Hypothalamus (tissue), 51 donors: ENCODE results near the gene UBASH3B.

Source experiments
- DNase-seq, 51 donors: peaks; one replicate each; lab custom pipeline; 2025; lab: John Stamatoyannopoulos, UW

UBASH3B gene

DNA sequence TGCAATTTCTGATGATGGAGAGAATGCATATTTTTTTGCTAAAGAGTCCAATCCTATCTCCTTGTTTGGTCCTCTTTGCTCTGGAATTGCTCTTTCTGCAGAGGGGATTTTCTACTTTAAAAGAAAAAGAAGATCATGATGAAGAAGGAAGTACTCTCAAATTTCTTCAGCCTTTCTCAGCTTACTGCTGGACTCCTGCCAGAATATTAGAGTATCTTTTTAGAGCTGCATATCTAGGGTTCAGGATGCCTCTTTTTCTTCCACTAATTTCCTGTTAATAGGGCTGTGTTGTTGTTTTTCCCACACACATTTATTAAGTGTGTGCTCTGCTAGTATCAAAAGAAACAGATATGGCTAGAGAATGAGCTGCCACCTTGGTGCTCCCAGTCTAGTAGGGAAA lies 18.2 kb downstream of the UBASH3B start:
- no peak for DNase-seq

DNA sequence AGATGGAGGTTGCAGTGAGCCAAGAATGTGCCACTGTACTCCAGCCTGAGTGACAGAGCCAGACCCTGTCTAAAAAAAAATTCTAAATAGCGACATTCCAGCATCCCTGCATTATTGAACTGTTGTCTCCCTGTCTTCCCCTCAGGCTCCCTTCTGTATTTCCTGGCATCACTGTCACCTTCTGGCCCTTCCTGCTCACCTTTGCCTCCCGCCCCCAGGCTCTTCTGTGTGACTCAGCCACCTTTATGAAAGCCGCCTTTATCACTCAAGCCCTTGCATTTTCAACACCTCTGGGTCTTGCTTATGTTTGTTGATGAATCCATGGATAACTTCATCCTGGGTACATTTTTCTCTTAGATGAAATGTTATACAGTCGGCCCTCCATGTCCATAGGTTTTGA lies 21.1 kb downstream of the UBASH3B start:
- DNase-seq: no peak

DNA sequence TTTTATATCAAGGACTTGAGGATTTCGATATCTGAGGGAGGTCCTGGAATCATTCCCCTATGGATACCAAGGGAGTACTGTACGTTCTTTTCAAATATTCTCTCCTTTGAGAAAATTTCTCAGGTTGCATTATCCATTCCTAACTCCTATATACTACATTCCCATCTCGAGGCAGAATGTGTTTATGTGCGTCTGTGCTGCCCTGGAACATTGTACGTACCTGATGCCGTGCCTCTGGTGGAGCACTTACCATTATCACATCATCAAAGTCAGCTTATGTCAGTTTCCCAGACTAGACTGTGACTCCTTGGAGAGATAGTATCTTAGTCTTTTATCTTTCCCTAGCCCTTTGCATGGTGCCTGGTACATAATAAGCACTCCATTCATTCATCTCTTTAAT lies 21.7 kb downstream of the UBASH3B start:
- no peak for DNase-seq

DNA sequence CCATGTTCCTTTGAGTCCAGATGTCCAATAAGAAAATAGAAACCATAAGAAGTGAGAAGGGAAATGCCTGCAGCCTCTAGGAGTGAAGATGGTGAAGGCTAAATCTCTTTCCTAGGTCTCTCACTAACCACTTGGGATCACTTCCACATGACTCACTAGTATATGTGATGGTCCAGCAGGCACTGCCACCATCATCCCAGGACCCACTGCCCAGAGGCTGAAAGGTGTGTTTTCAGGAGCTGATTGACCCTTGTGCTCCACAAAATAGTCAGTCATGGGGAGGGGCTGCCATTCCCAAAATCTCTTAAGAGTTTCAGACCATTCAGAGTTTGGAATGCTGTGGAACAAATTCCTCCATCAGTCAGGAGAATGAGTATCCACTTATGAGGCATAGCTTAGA lies 22.9 kb downstream of the UBASH3B start:
- DNase-seq: no peak

DNA sequence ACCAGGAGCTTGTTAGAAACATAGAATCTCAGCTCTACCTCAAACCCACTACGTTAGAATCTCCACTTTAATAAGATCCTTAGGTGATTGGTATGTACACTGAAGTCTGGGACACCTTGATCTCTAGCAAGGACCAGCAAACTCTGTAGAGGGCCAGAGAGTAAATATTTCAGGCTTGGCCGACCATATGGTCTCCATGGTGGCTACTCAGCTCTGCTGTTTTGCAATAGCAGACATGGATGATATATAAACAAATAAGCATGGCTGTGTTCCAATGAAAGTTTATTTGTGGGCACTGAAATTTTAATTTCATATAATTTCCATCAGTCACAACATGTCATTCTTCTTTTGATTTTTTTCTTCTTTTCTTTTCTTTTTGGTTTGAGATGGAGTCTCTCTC lies 23.9 kb downstream of the UBASH3B start:
- DNase-seq: no peak

DNA sequence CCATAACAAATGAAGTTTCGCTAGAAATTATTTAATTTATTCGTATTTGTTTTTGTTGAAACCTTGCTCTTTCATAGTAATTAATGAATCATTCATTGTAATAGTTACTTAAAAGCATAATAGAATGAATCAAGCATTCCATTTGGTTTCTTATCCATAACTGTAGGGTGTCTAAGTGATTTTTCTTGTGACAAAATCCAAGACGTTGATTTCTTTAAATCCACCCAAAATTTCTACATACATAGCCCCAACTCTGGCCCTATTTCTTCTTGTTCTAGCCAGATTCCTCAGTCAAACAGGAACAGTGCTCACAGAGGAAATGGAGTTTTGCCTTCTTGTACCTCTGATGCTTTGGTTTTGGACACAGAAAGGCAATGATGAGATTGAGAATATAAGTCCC lies 25.5 kb downstream of the UBASH3B start:
- DNase-seq: no peak

DNA sequence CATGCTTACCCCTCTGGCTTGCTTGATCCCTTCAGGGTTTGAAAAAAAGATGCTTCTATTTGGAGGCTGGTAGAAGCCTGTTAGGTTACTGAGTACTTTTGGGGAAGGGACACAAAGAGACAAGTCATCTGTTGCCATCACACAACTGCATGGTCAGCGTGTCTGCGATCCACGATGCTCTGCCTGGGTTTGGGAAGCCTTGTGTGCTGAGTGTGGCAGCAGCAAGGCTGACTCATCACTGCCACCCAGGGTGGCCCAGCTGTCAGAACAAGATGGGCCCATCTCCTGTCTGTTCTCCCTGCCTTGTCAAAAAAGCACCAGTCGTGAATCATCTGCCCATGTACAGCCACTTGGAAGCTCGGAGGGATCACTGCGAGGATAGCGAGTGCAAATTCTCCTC lies 26.2 kb downstream of the UBASH3B start:
- peak in 2 of 51 donors; percentile 6 to 10 for DNase-seq

DNA sequence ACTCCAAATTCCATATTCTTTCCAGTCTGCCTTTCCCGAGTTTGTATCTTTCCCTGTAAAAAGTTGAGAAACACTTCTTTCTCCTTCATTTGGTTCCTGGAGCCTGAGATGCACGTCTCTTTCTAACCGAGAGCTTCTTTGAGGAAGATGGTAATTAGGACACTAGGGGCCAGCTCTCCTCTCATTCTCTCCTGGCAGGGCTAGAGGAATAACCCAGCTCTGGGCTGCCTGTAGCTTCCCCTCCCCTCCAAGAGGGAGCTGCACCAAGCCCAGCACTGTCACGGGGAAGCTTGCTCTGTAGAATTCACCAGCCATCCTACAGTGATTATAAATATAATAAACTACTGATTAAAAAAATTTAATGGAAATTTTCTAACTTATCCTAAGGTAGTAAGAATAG lies 26.9 kb downstream of the UBASH3B start:
- no peak for DNase-seq

DNA sequence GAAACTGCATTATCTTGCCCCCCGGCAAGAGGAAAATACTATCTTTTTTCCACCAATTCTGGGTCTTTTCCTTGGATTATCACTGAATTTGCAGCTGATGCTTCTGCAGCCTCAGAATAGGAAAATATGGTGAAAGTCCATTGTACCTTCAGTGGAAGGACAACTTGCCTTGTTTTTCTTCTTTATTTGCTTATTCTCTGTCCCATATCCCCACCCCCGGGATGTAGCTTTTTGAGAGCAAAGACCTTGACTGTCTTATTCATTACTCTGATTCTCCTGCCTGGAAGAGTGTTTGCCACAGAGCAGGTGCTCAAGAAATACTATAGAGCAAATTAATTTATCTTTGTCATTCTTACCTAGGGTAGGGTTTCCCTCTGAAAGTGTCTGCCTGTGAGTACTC lies 29.5 kb downstream of the UBASH3B start:
- no peak for DNase-seq

DNA sequence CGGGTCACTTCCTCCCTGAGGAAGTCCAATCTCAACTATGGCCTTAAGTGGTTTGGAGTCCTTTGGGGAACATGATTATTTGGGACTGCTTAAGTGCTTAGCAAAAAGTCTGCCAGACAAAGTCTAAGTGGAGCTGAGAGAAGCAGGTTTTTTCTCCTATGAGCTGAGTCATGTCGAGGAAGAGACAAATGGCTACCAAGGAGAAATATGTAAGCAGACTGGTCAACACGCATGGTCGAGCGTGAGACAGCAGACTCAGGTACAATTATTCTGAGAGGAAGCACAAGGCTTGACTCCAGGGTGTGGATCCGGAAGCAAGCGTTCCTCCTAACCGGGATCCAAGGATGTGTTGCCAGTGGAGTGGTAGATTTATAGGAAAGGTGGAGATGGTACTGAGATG lies 30.6 kb downstream of the UBASH3B start:
- no peak for DNase-seq

DNA sequence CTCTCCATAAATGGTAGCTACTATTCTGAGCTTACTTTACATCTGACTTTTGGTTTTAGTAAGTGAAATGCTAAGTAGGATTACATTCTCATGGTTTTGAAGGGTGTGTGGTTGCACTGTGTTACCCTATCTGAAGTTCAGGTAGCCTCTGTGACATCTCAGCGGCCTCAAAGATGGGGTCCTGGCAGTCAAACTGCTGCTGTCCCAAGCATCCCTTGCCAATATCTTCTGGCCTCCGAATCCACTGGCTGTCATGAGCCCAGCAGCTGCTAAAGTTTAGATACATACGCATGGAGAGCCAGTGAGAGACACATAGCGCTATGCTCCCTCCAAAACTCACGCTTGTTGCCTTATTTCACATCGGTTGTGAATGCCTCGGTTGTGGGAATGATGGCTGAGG lies 34.9 kb downstream of the UBASH3B start:
- no peak for DNase-seq

DNA sequence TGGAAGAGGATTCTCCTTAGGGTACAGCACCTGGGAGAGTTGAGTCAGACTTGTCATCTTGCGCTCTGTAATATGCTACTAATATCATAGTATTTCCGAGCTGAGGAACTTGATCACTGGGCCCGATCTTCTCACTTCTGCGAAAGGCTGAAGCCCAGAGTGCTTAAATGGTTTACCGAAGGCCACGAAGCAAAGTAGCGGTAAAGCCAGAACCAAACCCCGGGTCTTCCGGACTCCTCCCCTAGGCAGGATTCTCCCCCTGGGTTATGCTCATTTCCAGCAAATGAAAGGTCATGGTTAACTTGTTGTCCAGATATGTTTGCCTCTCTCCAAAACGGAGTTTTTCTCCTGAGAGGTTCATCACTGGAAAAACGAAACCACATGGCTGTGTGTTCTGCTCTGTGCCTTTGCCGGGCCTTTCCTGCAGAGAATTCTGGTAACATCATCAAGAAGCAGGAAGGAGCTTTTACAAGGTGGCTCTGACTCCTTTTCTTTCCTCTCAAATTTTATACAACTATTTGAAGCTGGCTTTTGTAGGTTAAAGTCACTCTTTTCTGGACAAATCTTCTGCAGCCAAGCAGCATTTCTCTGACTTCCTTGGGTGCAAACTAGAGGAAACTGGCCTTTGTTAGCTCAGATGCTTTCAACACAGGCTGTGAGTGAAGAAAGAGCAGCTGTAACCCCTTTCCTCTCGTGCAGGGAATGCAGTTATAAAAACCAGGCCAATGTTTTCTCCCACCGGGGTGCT lies 35.5 kb downstream of the UBASH3B start:
- DNase-seq: peak in 4 of 51 donors; percentile 3 to 43 (median 23)

DNA sequence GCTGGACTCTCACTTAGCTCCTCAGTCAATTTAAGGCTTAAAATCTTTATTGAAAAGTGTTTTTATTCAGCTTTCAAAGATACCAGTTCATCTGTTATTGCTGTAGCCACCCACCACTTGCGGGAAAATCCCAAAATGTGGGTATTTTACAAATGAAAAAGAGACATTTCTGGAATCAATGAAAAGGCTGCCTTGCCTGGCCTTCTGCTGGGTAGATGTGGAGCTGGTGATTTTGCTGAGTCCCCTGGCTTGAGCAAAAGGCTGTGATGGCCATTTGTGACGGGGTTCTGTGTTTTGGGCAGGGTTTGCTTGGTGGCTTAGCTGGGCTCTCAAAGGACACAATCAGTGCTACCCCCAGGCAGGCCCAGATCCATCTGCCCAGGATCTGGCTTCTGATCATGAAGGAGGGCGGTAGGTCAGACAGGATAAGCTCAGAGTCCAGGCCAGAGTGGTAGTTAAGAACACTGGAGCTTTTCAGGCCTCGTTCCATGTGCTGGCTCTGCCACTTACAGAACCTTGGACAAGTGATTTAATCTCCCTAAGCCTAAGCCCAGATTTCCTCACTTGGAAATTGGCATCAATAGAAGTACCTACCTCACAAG lies 36.1 kb downstream of the UBASH3B start:
- DNase-seq: peak in 1 of 51 donors; percentile 10

DNA sequence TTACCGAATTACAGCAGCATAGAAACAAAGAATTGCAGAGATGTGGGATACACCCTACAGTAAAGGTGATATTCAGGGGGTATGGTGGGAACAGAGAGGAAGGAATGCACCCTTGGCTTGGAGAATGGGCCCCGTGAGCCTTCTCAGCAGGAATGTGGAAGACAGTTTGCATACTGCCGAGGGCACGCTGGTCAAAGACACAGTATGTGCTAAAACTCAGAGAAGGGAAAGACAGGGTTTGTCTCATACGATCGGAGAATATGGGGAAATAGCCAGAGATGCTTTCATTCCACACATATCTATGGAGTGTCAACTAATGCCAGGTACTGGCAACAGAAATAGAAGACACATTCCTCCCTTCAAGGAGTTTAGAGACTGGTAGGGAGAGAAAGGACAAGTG lies 36.9 kb downstream of the UBASH3B start:
- no peak for DNase-seq

DNA sequence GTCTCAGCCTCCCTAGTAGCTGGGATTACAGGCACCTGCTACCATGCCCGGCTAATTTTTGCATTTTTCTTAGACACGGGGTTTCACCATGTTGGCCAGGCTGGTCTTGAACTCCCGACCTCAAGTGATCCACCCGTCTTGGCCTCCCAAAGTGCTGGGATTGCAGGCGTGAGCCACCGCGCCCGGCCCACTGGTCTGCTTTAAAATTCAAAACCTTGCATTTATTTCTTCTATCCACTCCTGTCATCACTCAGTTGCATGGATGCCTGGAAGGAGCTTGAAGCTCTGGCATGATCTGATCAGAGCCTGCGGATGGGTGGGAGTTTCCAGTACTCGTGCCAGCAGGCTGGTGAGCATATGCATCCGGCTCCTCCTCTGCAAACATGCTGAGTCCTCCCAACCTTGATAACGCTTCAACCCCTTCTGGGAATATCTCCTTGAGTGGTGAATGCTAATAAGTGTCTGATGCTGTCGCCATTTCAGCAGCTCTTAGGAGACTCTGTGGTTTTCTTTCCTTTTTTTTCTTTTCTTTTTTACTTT lies 39.6 kb downstream of the UBASH3B start:
- DNase-seq: no peak

DNA sequence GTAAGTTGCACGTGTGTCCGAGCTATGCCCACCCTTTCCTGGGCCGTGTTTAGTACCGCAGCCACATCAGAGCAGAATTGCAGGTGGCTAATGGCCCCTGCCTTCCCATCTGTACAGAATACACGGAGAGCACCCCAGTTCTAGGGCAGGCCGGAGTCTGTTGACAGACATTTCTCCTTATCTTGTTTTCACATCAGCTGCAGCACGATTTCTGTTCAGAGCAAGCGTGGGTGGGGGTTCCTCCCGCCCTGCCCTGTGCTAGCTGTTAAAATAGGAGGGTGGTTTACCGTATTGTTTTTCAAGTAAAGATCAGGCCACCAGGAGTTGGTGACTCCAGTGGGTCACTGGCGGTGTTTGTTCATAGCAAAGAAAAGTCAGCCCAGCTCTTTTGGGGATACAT lies 41.1 kb downstream of the UBASH3B start:
- no peak for DNase-seq

DNA sequence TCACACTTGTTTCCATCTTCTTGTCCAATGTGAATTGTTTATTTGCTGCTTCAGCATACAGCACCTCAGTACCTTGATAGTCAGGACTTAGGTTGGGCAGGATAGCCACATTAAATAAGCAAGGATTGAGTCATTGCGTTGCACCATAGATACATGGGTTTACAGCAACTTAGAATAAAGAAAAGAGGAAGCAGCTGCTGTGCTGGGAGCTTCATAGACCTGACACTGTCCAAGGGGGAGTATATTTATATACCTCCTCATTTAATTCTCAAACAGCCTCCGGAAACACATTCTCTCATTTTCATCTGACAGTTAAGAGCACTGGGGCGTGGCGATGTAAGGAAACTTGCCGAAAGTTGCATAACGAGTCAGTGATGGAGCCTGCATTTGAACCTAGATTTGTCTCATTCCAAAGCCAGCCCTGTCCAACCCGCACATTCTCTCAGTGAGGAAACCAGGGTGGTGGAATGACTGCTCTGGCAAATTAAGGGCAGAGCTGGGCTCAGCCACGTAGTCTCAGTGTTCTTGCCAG lies 42.2 kb downstream of the UBASH3B start:
- DNase-seq: no peak

DNA sequence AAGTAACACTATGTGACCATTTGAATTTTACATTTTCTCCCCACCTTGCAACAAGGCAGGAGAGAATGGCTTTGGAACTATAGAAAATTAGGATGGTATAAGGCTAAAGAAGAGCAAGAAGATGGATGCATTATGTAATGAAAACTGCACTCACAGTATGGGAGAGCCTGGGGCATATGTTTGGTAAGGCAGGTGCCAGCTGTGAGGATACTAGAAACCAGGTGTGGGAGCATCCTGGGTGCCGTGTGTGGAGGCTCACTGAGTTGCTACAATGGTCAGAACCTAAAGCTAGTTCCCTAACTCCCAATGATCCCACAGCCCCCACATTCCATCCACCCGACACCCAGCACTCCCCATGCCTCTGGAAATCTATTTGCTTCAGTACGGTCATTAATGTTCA lies 42.9 kb downstream of the UBASH3B start:
- DNase-seq: no peak

DNA sequence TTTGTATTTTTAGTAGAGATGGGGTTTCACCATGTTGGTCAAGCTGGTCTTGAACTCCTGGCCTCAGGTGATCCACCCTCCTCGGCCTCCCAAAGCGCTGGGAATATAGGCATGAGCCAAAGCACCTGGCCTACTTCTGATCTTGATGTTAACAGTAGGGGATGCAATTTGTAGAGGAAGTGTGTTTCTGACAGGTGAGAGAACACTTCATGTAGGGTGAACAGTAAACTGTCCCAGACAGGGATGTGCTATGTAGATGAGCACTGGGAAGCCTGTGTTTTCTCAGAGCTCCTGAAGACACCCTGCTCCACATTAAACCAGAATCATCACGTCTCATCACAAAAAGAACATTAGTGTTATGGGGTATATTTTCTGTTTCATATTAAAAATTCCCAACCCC lies 45.1 kb downstream of the UBASH3B start:
- no peak for DNase-seq

DNA sequence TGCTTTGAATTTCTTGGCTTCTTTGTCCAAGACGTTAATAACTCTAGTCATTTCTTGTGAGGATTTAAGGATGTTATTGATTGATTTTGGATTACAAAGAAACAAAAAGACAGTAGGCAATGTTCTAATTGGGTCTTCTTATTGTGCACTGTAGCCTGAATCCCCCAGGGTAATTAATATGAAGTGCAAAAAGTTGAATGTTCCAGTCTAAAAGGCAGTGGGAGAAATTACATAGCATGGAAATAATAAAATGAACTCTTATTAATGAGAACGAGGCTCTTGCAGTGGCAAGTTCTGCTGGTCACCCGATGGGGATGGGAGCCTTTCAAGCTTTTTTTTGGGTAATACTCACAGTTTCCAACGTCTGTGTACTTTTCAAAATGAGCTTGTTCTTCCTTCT lies 45.6 kb downstream of the UBASH3B start:
- no peak for DNase-seq

DNA sequence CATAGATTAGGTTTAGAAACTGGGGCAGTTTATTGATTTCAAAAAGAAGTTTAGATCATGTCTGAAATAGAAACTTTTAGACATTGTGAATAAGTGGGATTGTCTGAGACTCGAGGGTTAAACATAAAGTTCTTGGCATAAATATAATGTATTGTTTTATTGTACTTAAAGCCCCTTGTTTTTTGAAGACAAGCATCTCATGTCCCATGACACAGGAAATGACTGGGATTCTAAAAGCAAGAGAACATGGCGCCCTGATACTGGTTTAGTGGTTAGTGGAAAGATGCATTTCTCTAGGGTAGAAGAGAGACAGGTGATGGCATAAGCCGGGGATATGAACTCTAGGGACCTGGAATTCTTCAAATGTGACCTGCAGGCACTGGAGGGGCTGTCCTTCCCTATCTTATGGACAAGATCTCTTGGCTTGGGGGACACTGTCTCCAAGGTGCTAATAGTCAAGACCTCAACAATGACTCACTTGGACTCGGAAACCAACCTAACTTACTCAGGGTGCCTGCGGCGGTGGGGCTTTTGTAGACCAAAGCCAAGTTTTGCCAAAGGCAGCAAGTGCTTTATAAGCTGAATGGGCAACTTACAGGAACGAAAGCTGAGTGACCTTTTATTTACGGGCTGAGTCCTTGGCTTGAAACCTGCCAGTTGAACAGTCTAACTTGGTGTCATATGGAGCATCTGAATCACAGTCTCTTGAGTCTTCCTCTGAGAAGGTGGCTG lies 48.2 kb downstream of the UBASH3B start:
- no peak for DNase-seq

DNA sequence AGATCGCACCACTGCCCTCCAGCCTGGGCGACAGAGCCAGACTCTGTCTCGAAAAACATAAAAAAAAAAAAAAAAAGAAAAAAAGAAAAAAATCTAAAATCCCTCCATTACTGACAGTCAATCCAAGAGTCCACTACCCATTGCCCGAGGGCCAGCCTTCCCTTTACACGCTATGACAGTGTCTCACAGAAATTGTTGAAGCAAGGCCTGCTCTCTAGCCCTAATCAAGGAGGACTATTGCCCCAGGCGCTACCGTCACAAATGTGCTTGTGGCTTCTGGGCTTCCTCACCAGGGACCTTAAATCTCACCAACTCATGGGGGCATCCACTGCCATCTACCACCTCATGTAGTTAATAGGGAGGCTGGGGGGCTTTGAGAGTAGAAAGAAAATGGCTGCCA lies 49.9 kb downstream of the UBASH3B start:
- DNase-seq: no peak
